Heart right ventricle (tissue), 16 donors: ENCODE measurements around the gene ESYT2. TPM values are rescaled to one million over a fixed set of nuclear protein-coding genes. Genes with fewer than 3 reads are reported as not detected.

Experiments used
- ATAC-seq, 8 donors: fragments of 200-7000 bp; cut with Tn5 transposase; one replicate each; pipeline ENCODE4 v1.9.1; 2020; ENCODE audit warnings: mild to moderate bottlenecking in 8 of 8, moderate library complexity in 8 of 8, moderate number of reproducible peaks in 1 of 8
- DNase-seq, 2 donors: peaks; one replicate each; pipeline ENCODE4 v3.0.0-alpha.2; 2020
- H3K27ac ChIP-seq, 10 donors: fragments of 200-600 bp; sonication (generic) in 2 of 10; one replicate each; pipeline versions ENCODE4 v1.5.0 to v1.8.0; 2020 to 2022; ENCODE audit warnings: mild to moderate bottlenecking in 3 of 10
- H3K27me3 ChIP-seq, 7 donors: fragments of 200-600 bp; one replicate each; pipeline ENCODE4 v1.8.0; 2021 to 2022; ENCODE audit warnings: mild to moderate bottlenecking in 2 of 7
- H3K36me3 ChIP-seq, 9 donors: fragments of 200-600 bp; sonication (generic) in 1 of 9; one replicate each; pipeline versions ENCODE4 v1.5.0 to v1.8.0; 2020 to 2022; ENCODE audit warnings: mild to moderate bottlenecking in 2 of 9
- H3K4me1 ChIP-seq, 9 donors: fragments of 200-600 bp; sonication (generic) in 1 of 9; one replicate each; pipeline versions ENCODE4 v1.5.0 to v1.8.0; 2020 to 2022; ENCODE audit warnings: mild to moderate bottlenecking in 4 of 9
- H3K4me3 ChIP-seq, 10 donors: fragments of 200-600 bp; sonication (generic) in 2 of 10; one replicate each; pipeline versions ENCODE4 v1.5.0 to v1.8.0; 2020 to 2022; ENCODE audit warnings: mild to moderate bottlenecking in 7 of 10, moderate library complexity in 2 of 10
- H3K9me3 ChIP-seq, 11 donors: fragments of 200-600 bp in 10 of 11; sonication (generic) in 2 of 11; one replicate each; pipeline versions ENCODE4 v1.5.0 to v1.8.0; 2013 to 2022; ENCODE audit warnings: mild to moderate bottlenecking in 2 of 11, control low read depth in 1 of 11, moderate library complexity in 1 of 11
- whole genome bisulfite sequencing, 2 donors: extraction: QIAGEN DNeasy Blood & Tissue Kit; methylation state at CpG; one replicate each; pipeline ENCODE4 v1.1.7; 2013; ENCODE audit warnings: inconsistent platforms in 1 of 2; 5-methylcytosine and 5-hydroxymethylcytosine counted together
- intact Hi-C, 10 donors: fragments of 100-400 bp; cut with DNase I; formaldehyde crosslinking; loops; one replicate each; pipeline versions ENCODE4 v1.11.1 to v1.14.2; 2022
- polyA plus RNA-seq, 2 donors: library from polyadenylated mRNA; stranded (reverse); fragments of 200-250 nt; gene quantifications; one replicate each; pipeline ENCODE4 v1.2.3, GENCODE V29; 2013
- total RNA-seq, 10 donors: library from RNA; stranded (reverse); fragmentation: NEBNext Ultra II Directional in 3 of 10; extraction: Animal tissue kit (Norgen Biotek cat#: 25700) in 3 of 10; gene quantifications; one replicate each; pipeline versions ENCODE4 v1.2.1 to v1.2.4, GENCODE V29; 2021 to 2023
- TF ChIP-seq, protein P1 (sequence below), 9 donors: fragments of 200-600 bp; sonication (generic) in 2 of 9; IDR thresholded peaks; one replicate each; pipeline versions ENCODE4 v1.5.0 to v1.8.0; 2021 to 2022; ENCODE audit warnings: antibody characterized with exemption in 9 of 9, mild to moderate bottlenecking in 5 of 9, moderate library complexity in 1 of 9
- donor health status: Arrhythmogenic right ventricular cardiomyopathy.
- donor health status: ischemic (EF 13 %, LVEDD 7.1; RV severe dilation, severe dysfunction).
- donor health status: healthy with polysubstance abuse.
- donor health status: DM: no; HTN: yes; CAD: no.
- donor health status: DM: no; HTN: no; CAD: no.
- donor health status: ischemic (EF 25% LVEDD 6.9; RV normal size, moderate dysfunction).
- donor health status: ischemic (EF 25% LVEDD 5.7; RV mildly dilated, moderate dysfunction).
- donor health status: healthy.
- donor health status: DM: yes; HTN: yes; CAD: no.
- donor health status: Ischemic cardiomyopathy.
- donor health status: ischemic (EF 35%, LVEDD 5.7; RV mildly dilated, moderate dysfunction).
- donor health status: nonischemic (EF 11% LVEDD 7.7; RV severe dilation, severe dysfunction).
- donor health status: DM: yes; HTN: yes; CAD: no.
- donor health status: PGD.
- donor health status: ischemic (EF 29% LVEDD 5.4; RV normal size, mild dysfunction).
- donor health status: nonischemic (EF 23%, LVEDD 6.1; RV moderate dilation, normal function).

ESYT2 gene
- total and polyA plus RNA-seq, 12 donors = 18.9 to 79.2 (median 48.7) TPM

DNA sequence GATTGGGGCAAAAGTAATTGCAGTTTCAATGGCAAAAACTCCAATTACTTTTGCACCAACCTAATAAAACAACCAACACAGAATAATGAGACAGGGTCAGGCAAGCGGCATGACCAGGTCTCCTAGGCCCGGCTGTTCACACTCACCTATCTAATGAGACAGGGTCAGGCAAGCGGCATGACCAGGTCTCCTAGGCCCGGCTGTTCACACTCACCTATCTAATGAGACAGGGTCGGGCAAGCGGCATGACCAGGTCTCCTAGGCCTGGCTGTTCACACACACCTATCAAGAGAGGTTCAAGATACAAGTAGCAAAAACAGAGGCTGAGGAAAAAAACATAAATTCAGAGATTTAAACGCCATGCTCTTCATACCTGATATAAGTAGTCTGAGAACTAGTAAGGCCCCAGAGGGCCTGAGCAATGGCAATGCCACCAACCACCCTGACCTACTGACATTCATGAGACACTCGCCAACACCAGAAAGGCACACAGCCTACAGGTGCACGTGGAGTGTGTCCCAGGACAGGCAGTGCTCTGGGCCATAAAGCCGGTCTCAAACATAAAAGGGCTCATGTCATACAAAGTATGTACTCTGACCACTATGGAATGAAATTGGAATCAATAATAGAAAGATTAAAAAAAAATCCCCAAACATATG, 84.1 kb downstream of the ESYT2 start:
- intact Hi-C loops = no loop called here
- H3K4me3 ChIP-seq = no peak overlapping the region
- WGBS, 2 donors = 82 to 92% methylated on average over 10 of the region's 10 CpGs
- TF ChIP-seq, protein P1, sequence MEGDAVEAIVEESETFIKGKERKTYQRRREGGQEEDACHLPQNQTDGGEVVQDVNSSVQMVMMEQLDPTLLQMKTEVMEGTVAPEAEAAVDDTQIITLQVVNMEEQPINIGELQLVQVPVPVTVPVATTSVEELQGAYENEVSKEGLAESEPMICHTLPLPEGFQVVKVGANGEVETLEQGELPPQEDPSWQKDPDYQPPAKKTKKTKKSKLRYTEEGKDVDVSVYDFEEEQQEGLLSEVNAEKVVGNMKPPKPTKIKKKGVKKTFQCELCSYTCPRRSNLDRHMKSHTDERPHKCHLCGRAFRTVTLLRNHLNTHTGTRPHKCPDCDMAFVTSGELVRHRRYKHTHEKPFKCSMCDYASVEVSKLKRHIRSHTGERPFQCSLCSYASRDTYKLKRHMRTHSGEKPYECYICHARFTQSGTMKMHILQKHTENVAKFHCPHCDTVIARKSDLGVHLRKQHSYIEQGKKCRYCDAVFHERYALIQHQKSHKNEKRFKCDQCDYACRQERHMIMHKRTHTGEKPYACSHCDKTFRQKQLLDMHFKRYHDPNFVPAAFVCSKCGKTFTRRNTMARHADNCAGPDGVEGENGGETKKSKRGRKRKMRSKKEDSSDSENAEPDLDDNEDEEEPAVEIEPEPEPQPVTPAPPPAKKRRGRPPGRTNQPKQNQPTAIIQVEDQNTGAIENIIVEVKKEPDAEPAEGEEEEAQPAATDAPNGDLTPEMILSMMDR (IDR thresholded peaks at IDR 0.05) = no peak
- peaks cover 0 to 100% (median 62%) of the 10 kb centered on the region in 9 donors for H3K36me3 ChIP-seq
- ATAC-seq = peak in 3 of 8 donors; percentile 29 to 63 (median 38)
- no peaks in the 10 kb centered on the region for H3K9me3 ChIP-seq
- no peak overlapping the region for H3K27ac ChIP-seq
- H3K4me1 ChIP-seq = peaks cover 0 to 14% (median 0%) of the 10 kb centered on the region in 9 donors
- no peaks in the 10 kb centered on the region for H3K27me3 ChIP-seq
- DNase-seq = no peak

DNA sequence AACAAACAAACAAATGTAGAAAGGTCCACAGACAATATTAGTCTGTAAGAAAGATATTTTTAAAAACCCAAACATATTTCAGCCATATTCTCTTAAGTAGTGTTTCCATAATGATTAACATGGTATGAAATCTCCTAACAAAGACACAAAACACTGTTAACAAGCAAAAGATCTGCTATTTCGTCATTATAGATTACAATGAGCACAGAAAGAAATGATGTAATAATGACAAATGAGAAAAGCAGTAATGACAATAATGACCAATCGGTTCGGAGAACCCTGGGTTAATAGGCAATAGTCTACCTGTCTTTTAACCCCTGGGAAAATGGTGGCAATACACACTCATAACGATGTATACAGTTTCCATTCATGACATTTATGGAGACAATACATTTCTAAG, 85.2 kb downstream of the ESYT2 start:
- no peaks in the 10 kb centered on the region for H3K9me3 ChIP-seq
- H3K27me3 ChIP-seq = no peaks in the 10 kb centered on the region
- no peak overlapping the region for H3K27ac ChIP-seq
- peaks cover 0 to 21% (median 0%) of the 10 kb centered on the region in 9 donors for H3K4me1 ChIP-seq
- DNase-seq (no peak), ATAC-seq (no peak)
- no peak overlapping the region for H3K4me3 ChIP-seq
- intact Hi-C loops = no loop called here
- peaks cover 0 to 100% (median 63%) of the 10 kb centered on the region in 9 donors for H3K36me3 ChIP-seq
- TF ChIP-seq, protein P1 (IDR thresholded peaks at IDR 0.05) = no peak
- WGBS, 2 donors = 96% methylated on average over 4 of the region's 4 CpGs

DNA sequence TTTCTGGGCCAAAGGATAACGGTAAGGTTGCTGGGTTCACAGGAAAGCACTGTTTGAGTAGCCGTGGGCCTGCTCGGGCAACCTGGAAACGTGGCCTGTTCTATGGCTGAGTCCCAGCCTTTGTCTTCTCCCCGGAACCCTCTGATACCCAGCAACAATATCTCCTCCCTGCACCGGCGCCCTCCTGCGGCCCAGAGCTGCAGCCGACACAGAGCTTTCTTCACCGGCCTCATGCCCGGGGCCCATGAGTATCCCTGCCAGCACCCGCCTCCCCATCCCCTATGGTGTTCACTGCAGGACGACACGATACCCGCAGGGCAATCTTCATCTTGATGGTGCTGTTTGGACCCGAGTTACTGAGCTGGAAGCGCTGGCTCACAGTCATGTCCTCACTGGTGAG, 86.1 kb downstream of the ESYT2 start:
- Histone ChIP-seq H3K36me3 (peaks cover 3 to 100% (median 65%) of the 10 kb centered on the region in 9 donors), H3K9me3 (no peaks in the 10 kb centered on the region), H3K4me3 (no peak overlapping the region), H3K4me1 (peaks cover 0 to 21% (median 0%) of the 10 kb centered on the region in 9 donors), H3K27me3 (no peaks in the 10 kb centered on the region), H3K27ac (no peak overlapping the region)
- ATAC-seq (no peak), DNase-seq (no peak)
- intact Hi-C loops = no loop called here
- 92 to 93% methylated on average over 17 of the region's 17 CpGs for WGBS, 2 donors
- TF ChIP-seq, protein P1 (IDR thresholded peaks at IDR 0.05) = no peak

DNA sequence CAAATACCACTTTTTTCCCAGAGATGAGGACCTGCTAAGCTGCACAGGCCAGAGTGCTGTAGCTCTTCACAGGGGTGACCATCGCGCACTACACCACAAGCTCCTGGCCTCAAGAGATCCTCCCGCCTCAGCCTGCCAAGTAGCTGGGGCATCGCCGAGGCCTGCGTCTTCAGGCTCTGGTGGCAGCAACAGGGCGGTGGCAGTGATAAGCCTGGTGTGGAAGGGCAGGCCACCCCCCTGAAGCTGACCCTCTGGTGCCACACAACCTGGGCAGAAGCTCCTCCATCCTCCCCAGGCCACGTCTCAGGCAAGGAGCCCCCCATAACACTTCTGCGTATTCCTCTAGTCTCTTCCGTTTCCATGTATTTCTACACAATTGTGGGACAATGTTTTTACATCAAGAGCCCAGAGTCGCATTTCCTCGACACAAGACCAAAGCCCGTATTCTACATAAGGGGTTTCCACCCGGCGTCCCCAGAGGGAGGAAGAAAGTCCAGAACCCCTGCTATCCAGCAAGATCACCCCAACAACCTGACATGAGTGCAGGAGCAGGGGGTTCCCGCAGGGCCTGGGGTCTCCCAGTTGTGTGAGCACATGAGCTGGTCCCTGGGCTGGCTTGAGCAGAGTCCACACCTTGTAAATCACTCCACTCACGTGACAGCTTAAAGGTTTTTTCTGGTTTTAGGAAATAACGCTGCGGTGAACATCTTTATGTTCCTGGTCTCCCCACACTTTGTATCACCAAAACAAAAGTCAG, 87.1 kb downstream of the ESYT2 start:
- ATAC-seq (no peak), DNase-seq (no peak)
- H3K4me1 ChIP-seq = peaks cover 0 to 21% (median 0%) of the 10 kb centered on the region in 9 donors
- H3K36me3 ChIP-seq = peaks cover 3 to 100% (median 62%) of the 10 kb centered on the region in 9 donors
- no peaks in the 10 kb centered on the region for H3K9me3 ChIP-seq
- no peak overlapping the region for H3K27ac ChIP-seq
- no peaks in the 10 kb centered on the region for H3K27me3 ChIP-seq
- H3K4me3 ChIP-seq = no peak overlapping the region
- 96 to 97% methylated on average over 19 of the region's 19 CpGs for WGBS, 2 donors
- TF ChIP-seq, protein P1 (IDR thresholded peaks at IDR 0.05) = no peak
- intact Hi-C loops = no loop called here
